HCT116 (cell line): ENCODE results near the gene MEI1. TPM values are rescaled to one million over a fixed set of nuclear protein-coding genes. Genes with fewer than 3 reads are reported as not detected.

Source experiments
- ATAC-seq: fragments of 200-7000 bp; cut with Tn5 transposase; 2 replicates; pipeline ENCODE4 v1.9.1; 2020; ENCODE audit warnings: mild to moderate bottlenecking, moderate library complexity
- BruUV-seq: library from RNA; stranded (reverse); fragments of 400-500 nt; replicated peaks from 2 replicates; lab custom pipeline; 2021; lab: Mats Ljungman, UMichigan
- CTCF ChIA-PET: fragments of 300-600 bp; sonication (Branson Sonifier 250); formaldehyde crosslinking; loops from one replicate; lab custom pipeline; 2021; ENCODE audit warnings: antibody characterized with exemption; lab: Charles Lee
- POLR2A ChIA-PET: fragments of 300-600, 350-600 bp; sonication (Branson Sonifier 250); formaldehyde crosslinking; loops from one replicate; lab custom pipeline; 2021; ENCODE audit warnings: antibody characterized with exemption; lab: Charles Lee
- RAD21 ChIA-PET, 2 experiments: fragments of 300-600 bp; sonication (Branson Sonifier 250); formaldehyde crosslinking; loops; one replicate each; lab custom pipeline; 2023; ENCODE audit warnings: low total read pairs in 2 of 2; ENCODE audit not compliant: uncharacterized antibody in 2 of 2, unreplicated experiment in 2 of 2, low non-redundant PET in 1 of 2; lab: Charles Lee
- DNase-seq: peaks from one replicate; pipeline ENCODE4 v3.0.0-alpha.2; 2010; ENCODE audit warnings: low read depth, low spot score
- H2AFZ ChIP-seq: fragments of 200-600 bp; shearing (Covaris generic), sonication (generic); 2 replicates; pipeline ENCODE4 v1.6.1; 2017; ENCODE audit warnings: low read depth, mixed run types, mixed read lengths, antibody characterized with exemption, low read length; ENCODE audit not compliant: poor library complexity, severe bottlenecking
- H3K27ac ChIP-seq: 2 replicates; pipeline ENCODE4 v1.5.1; 2012; ENCODE audit warnings: low read depth, low read length
- H3K27me3 ChIP-seq: fragments of 200-600 bp; sonication (generic); 2 replicates; pipeline ENCODE4 v1.6.1; 2016; ENCODE audit warnings: mixed run types, low read length, mixed read lengths; ENCODE audit not compliant: insufficient read depth
- H3K36me3 ChIP-seq, 2 experiments: fragments of 200-500 bp in 1 of 2; fragments of 200-600 bp in 1 of 2; sonication (Bioruptor generic) in 1 of 2; sonication (generic) in 1 of 2; 2 replicates each; pipeline versions ENCODE4 v1.5.1 to v1.6.1; 2014 to 2016; ENCODE audit warnings: low read length in 2 of 2, inconsistent platforms in 1 of 2, mixed read lengths in 1 of 2, mixed run types in 1 of 2; ENCODE audit not compliant: insufficient read depth in 2 of 2, control insufficient read depth in 1 of 2
- H3K4me1 ChIP-seq, 2 experiments: fragments of 200-600 bp in 1 of 2; sonication (generic) in 1 of 2; 2 replicates each; pipeline versions ENCODE4 v1.5.1 to v1.6.1; 2012 to 2017; ENCODE audit warnings: low read length in 2 of 2, inconsistent platforms in 1 of 2, mild to moderate bottlenecking in 1 of 2, mixed read lengths in 1 of 2, mixed run types in 1 of 2, moderate library complexity in 1 of 2; ENCODE audit not compliant: insufficient read depth in 2 of 2, control insufficient read depth in 1 of 2
- H3K4me2 ChIP-seq: fragments of 200-600 bp; sonication (generic); 2 replicates; pipeline ENCODE4 v1.6.1; 2017; ENCODE audit warnings: mixed run types, low read length, mixed read lengths
- H3K4me3 ChIP-seq, 2 experiments: fragments of 200-600 bp in 1 of 2; sonication (generic) in 1 of 2; replicated peaks in 1 of 2; 2 replicates each; pipeline ENCODE4 v1.5.1; 2011 to 2016; ENCODE audit warnings: low read length in 2 of 2, control low read depth in 1 of 2, low read depth in 1 of 2, mild to moderate bottlenecking in 1 of 2, mixed read lengths in 1 of 2, mixed run types in 1 of 2
- H3K79me2 ChIP-seq: fragments of 200-600 bp; sonication (generic); 2 replicates; pipeline ENCODE4 v1.6.1; 2017; ENCODE audit warnings: mild to moderate bottlenecking, mixed run types, low read length, moderate library complexity, mixed read lengths; ENCODE audit not compliant: insufficient read depth
- H3K9ac ChIP-seq: fragments of 200-600 bp; sonication (generic); 2 replicates; pipeline ENCODE4 v1.6.1; 2016; ENCODE audit warnings: low read length, mixed read lengths
- H3K9me2 ChIP-seq: fragments of 200-600 bp; sonication (generic), shearing (Covaris generic); 2 replicates; pipeline ENCODE4 v1.6.1; 2017; ENCODE audit warnings: mixed run types, mild to moderate bottlenecking, moderate library complexity; ENCODE audit not compliant: insufficient read depth
- H3K9me3 ChIP-seq, 2 experiments: fragments of 200-500 bp in 1 of 2; fragments of 200-600 bp in 1 of 2; sonication (Bioruptor generic) in 1 of 2; sonication (generic) in 1 of 2; 2 replicates each; pipeline ENCODE4 v1.6.1; 2014 to 2017; ENCODE audit warnings: low read length in 2 of 2, mixed read lengths in 2 of 2, inconsistent platforms in 1 of 2, low read depth in 1 of 2, mild to moderate bottlenecking in 1 of 2, mixed run types in 1 of 2, moderate library complexity in 1 of 2; ENCODE audit not compliant: control insufficient read depth in 1 of 2, insufficient read depth in 1 of 2
- H4K20me1 ChIP-seq: fragments of 200-600 bp; sonication (generic), shearing (Covaris generic); 2 replicates; pipeline ENCODE4 v1.6.1; 2017; ENCODE audit warnings: mixed run types, mild to moderate bottlenecking, moderate library complexity; ENCODE audit not compliant: insufficient read depth
- RAD21 ChIP-seq: IDR thresholded peaks from 2 replicates; pipeline ENCODE4 v1.6.1; 2012; ENCODE audit warnings: low read depth, mild to moderate bottlenecking
- intact Hi-C: fragments of 100-400 bp; cut with micrococcal nuclease; formaldehyde crosslinking; loops from 2 replicates; pipeline ENCODE4 v1.10.0; 2022
- total RNA-seq: library from RNA; stranded (reverse); gene quantifications from one replicate; pipeline ENCODE4 v1.2.1, GENCODE V29; 2021; ENCODE audit not compliant: unreplicated experiment

MEI1 gene
- total RNA-seq, 1 experiment from 2014 or later, result 0.64 TPM

DNA sequence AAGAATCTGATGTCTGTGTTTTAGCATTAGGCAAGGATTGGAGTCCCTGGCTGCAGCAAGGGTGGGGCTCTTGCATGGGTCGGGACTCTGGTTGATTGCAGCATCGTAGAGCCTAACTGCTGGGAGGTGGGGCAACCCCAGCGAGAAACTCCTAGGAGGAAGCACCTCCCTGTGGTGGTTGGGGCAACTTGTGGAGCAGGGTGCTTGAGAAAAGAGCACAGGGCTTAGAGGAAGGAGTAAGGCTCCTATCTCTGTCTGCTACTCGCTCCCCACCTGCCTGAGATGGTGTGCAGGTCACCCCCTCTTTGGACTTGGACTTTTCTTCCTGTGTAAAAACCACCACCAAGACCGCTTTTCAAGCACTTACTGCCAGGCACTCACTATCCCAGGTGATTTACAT lies 149.2 kb downstream of the MEI1 start:
- no peak overlapping the region for H3K9ac ChIP-seq
- no peaks in the 10 kb centered on the region for H3K9me2 ChIP-seq
- no peaks in the 10 kb centered on the region for H3K9me3 ChIP-seq
- peaks cover 9 to 11% of the 10 kb centered on the region in 2 experiments; a peak in 3 of 4 replicates for H3K4me1 ChIP-seq
- H3K36me3 ChIP-seq, result no peaks in the 10 kb centered on the region
- CTCF ChIA-PET, result no interaction called here
- RAD21 ChIA-PET, result no interaction called here
- POLR2A ChIA-PET, result no interaction called here
- TF ChIP-seq RAD21, result no peak
- H2AFZ ChIP-seq, result no peak overlapping the region
- intact Hi-C loops, result no loop called here
- no peaks in the 10 kb centered on the region for H3K27me3 ChIP-seq
- no peak for ATAC-seq
- no peak overlapping the region for H3K27ac ChIP-seq
- no peak for DNase-seq
- no TSS peak for BruUV-seq
- no peak overlapping the region; the same call in 1 of the 2 replicates for H3K4me2 ChIP-seq
- peaks cover 87% of the 10 kb centered on the region for H3K79me2 ChIP-seq
- no peaks in the 10 kb centered on the region; the same call in 1 of the 2 replicates for H4K20me1 ChIP-seq
- no peak overlapping the region for H3K4me3 ChIP-seq

Other genes starting within 250 kb of the MEI1 start
- gene PHF5A, start 230.8 kb upstream of the MEI1 start, total RNA-seq, result 86.0 TPM
- 108 TPM for gene ACO2, start 230.4 kb upstream of the MEI1 start, total RNA-seq
- gene POLR3H, start 155.0 kb upstream of the MEI1 start, total RNA-seq, result 62.1 TPM
- 0.22 TPM for gene CSDC2, start 138.5 kb upstream of the MEI1 start, total RNA-seq
- 31.7 TPM for gene PMM1, start 109.7 kb upstream of the MEI1 start, total RNA-seq
- gene DESI1, start 78.5 kb upstream of the MEI1 start, total RNA-seq, result 40.8 TPM
- gene XRCC6, start 78.2 kb upstream of the MEI1 start, total RNA-seq, result 588 TPM
- gene SNU13, start 10.6 kb upstream of the MEI1 start, total RNA-seq, result 283 TPM
- gene CCDC134, start 101.2 kb downstream of the MEI1 start, total RNA-seq, result 15.8 TPM
- gene SREBF2, start 133.6 kb downstream of the MEI1 start, total RNA-seq, result 129 TPM
- gene SHISA8, start 215.6 kb downstream of the MEI1 start, total RNA-seq, result 13.9 TPM
- 3.7 TPM for gene TNFRSF13C, start 227.3 kb downstream of the MEI1 start, total RNA-seq
- gene CENPM, start 247.6 kb downstream of the MEI1 start, total RNA-seq, result 44.7 TPM